NCI-H748 treated with DMSO at 0.1 percent for 48 hours (cell line): ENCODE data around the gene A4GALT.
"Not testable (repeated sequence)": the region's sequence is repeated elsewhere in the genome, so short reads cannot be mapped to it uniquely, and the experiment has no call there.

Source experiments
- DNase-seq: peaks from one replicate; lab custom pipeline; 2025; lab: John Stamatoyannopoulos, UW

A4GALT gene, protein sequence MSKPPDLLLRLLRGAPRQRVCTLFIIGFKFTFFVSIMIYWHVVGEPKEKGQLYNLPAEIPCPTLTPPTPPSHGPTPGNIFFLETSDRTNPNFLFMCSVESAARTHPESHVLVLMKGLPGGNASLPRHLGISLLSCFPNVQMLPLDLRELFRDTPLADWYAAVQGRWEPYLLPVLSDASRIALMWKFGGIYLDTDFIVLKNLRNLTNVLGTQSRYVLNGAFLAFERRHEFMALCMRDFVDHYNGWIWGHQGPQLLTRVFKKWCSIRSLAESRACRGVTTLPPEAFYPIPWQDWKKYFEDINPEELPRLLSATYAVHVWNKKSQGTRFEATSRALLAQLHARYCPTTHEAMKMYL

DNA sequence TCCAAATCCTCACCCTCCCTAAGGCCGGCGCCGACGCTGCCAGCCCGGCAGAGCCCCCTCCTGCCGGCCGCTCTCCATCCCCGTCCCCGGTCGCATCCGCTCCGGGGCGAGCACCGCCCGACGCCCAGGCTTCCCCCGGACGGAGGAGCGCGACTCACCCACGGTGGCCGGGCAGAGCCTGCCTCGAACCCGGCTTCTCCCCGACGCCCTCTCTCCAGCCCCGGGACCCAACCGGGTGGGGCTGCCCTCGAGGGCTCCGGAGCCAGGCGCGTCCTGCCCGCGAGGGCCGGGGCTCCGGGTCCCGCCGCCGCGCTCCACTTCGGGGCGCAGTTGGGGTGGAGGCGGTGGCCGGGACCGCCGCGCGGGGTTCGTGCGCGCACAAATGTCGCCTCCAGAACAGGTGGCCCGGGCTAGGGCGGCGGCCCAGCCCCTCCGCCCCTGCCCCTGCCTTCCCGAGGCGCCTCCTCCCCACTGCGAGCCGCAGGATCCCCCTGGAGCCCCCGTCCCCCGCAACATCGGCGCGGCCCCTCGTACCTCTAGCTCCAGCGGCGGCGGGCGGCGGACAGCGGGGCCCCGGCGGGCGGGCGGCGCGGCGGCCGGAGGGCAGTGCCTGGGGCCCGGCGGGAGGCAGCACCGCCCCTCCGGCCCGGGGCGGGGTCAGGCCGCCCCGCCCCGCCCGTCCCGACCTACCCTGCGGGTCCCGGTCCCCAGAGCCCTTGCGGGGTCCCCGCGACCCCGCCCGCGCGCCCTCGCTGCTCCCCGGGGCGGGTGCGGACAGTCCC, at the start of gene A4GALT:
A4GALT (minus strand) TSS at position 608 of the 782 bp plus-strand sequence. CDS start 26,919 bp downstream, outside the sequence.
- no peak for DNase-seq

DNA sequence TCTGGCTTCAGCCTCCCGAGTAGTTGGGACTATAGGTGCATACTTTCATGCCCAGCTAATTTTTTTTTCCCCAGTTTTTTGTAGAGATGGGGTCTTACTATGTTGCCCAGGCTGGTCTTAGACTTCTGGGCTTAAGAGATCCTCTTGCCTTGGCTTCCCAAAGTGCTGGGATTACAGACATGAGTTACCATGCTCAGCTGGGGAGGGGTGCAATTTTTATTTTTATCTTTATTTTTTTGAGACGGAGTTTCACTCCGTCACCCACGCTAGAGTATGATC, 49.7 kb upstream of the A4GALT start:
- no peak for DNase-seq

GRCh38 chr22:42769574-42770447, 49.1 kb upstream of the A4GALT start:
- no peak for DNase-seq

- DNase-seq = no peak
These were observed 48.5 kb upstream of the A4GALT start for GRCh38 chr22:42769238-42769573.

- DNase-seq = no peak
These were observed 47.8 kb upstream of the A4GALT start for GRCh38 chr22:42768385-42769035.

DNA sequence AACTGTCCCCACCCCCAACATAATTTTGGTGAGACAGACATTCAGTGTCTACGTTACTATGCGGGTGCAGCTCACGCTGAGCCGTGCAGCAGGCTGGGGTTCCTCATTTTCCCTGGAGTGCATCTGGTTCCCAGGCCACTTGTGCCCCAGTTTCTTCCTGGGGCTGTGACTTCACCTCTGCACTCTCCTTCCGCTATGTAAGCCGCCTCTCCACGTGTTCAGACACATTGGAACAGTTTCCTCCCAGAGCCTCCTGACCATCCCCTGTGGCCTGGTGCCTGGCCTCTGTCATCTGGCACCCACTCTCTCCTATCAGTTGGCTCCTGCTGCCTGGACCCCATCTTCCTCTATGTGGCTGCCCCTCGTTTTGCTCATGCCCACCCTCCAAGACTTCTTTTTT, 46.2 kb upstream of the A4GALT start:
- DNase-seq = no peak

DNA sequence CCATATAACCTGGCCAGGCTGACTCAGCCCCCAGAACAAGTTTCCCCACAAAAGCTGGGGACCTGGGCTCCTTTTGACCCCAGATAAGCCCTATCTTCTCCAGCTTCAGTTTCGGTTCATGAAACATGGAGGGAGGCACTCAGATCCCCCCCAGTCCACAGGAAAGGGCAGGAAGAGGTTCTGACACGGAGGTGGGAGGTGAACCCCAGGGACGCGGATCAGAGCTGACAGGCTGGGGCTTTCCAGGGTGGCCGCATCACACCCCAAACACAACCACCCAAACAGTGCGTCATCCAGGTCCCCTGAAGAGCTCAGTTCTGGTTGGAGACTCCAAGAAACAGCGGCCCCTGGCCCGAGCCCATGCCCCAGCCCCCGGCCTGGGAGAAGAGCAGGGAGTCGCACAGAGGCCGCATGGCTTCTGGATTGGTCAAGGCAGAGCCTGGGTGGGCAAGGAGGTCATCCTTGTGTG, 44.3 kb upstream of the A4GALT start:
- no peak for DNase-seq

DNA sequence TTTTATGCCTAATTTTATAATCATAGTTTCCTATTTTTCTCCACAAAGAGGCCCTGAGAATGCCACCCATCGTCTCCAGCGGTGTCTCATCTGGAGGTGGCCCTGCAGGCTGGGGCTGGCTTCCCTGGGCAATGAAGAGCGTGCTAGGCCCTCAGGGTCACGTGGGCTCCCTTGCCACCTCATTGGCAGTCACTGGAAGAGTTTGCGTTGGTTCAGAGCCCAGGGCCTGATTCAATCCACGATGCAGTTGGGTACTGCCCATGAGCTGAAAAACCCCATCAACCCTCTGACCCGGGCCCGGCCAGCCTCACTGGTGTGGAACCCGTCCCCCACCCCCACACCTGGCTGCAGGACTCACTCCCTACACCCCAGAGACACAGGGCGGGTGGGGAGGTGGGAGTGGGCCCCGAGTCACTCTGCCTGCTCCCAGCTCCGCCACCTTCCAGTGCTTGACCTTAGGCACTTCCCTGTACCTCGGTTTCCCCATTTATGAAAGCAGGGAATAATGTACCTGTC, 43.4 kb upstream of the A4GALT start:
- no peak for DNase-seq

GRCh38 chr22:42760806-42761565, 40.3 kb upstream of the A4GALT start:
- DNase-seq = no peak

GRCh38 chr22:42758931-42759629, 38.4 kb upstream of the A4GALT start:
- no peak for DNase-seq

DNA sequence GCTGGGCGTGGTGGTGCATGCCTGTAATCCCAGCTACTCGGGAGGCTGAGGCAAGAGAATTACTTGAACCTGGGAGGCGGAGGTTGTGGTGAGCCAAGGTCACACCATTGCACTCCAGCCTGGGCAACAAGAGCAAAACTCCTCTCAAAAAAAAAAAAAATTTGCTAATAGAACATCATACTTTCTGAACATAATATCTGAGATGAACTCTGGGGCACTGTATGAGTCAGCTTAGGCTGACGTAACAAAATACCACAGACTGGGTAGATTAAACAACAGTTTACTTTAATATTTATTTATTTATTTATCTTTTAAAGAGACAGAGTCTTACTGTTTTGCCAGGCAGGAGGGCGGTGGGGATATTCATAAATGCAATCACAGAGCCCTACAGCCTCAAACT, 34.9 kb upstream of the A4GALT start:
- DNase-seq = not testable (repeated sequence)

DNA sequence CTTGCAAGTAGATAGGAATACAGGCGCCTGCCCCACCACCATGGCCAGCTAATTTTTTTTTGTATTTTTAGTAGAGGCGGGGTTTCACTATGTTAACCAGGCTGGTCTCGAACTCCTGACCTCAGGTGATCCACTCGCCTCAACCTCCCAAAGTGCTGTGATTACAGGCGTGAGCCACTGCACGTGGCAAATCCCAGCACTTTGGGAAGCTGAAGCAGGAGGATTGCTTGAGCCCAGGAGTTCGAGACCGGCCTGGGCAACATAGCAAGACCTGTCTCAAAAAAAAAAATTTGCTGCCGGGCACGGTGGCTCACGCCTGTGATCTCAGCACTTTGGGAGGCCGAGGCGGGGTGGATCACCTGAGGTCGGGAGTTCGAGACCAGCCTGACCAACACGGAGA, 34.5 kb upstream of the A4GALT start:
- not testable (repeated sequence) for DNase-seq

DNA sequence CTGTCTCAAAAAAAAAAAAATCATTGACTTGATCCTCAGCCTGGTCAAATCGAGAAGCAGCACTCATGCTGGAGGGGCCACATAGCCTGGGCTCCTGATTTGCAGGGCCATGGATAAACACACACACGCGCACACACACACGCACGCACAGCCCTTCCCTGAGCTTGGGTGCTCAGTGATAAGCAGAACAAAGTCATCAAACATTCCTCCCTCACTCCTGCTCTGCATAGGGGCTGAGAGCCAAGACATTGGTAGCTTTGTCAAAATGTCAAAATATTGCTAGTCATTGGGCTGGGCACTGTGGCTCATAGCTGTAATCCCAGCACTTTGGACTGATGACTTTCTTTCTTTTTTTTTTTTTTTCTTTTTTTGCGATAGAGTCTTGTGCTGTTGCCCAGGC, 34.0 kb upstream of the A4GALT start:
- DNase-seq = no peak

DNA sequence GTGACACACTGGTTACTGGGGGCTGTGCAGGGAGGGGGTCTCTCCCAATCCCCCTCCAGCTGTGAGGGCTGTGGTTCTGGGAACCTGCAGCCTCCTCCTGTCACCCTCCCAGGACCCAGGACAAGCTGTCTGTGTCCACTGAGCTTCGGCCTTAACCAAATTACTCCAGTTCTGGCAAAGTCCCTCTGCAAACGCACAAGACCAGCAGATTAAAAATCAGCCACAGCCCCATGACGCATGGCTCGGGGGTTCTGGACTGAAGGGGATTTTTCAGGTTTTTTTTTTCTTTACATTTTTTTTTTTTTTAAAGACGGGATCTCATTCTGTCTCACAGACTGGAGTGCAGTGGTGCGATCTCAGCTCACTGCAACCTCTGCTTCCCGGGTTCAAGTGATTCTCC, 32.2 kb upstream of the A4GALT start:
- no peak for DNase-seq

GRCh38 chr22:42752230-42752746, 31.6 kb upstream of the A4GALT start:
- DNase-seq = no peak

GRCh38 chr22:42750421-42750820, 29.8 kb upstream of the A4GALT start:
- not testable (repeated sequence) for DNase-seq

GRCh38 chr22:42747701-42748513, 27.2 kb upstream of the A4GALT start:
- DNase-seq = no peak

DNA sequence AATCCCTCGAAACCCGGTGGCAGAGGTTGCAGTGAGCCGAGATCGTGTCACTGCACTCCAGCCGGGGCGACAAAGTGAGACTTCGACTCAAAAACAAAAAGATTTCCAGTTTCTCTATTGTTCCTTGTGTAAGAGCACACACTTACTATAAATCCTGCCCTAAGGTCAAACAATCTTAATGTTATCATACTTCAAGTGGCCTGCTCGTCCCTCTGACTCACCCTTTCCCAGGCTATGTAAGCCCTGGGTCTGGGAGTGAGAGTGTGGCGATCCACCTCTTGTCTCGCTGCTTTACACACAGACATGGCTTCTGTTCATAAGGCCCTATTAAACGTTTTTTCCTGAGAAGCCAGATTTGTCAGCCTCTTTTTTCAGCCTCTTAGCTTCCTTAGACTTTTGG, 24.4 kb upstream of the A4GALT start:
- no peak for DNase-seq

GRCh38 chr22:42743501-42743991, 22.9 kb upstream of the A4GALT start:
- DNase-seq = no peak
